HepG2 (cell line): ENCODE data around the gene BHLHE23. TPM values are rescaled to one million over a fixed set of nuclear protein-coding genes. Genes with fewer than 3 reads are reported as not detected.

Source experiments
- AHR ChIP-seq: IDR thresholded peaks from 2 replicates; pipeline ENCODE4 v1.6.1; 2018; ENCODE audit warnings: missing genetic modification reagents, missing compliant biosample characterization
- ATF1 ChIP-seq: IDR thresholded peaks from 2 replicates; pipeline ENCODE4 v1.6.1; 2016; ENCODE audit warnings: mild to moderate bottlenecking, control low read depth
- CBX2 ChIP-seq, 2 experiments: fragments of 200-600 bp in 1 of 2; sonication (generic); formaldehyde crosslinking in 1 of 2; IDR thresholded peaks; 2 replicates each; pipeline versions ENCODE4 v1.7.0 to v1.8.1; 2018 to 2022; ENCODE audit warnings: low read depth in 2 of 2, low read length in 1 of 2, mild to moderate bottlenecking in 1 of 2, missing genetic modification reagents in 1 of 2
- CHD4 ChIP-seq: fragments of 200-600 bp; sonication (generic); IDR thresholded peaks from 2 replicates; pipeline ENCODE4 v1.7.0; 2017; ENCODE audit warnings: mild to moderate bottlenecking, low read length, borderline replicate concordance
- ELF1 ChIP-seq: sonication (generic); formaldehyde crosslinking; IDR thresholded peaks from 2 replicates; pipeline ENCODE4 v1.4.0; 2020; ENCODE audit warnings: missing genetic modification reagents
- FOXJ3 ChIP-seq: sonication (generic); formaldehyde crosslinking; IDR thresholded peaks from 2 replicates; pipeline ENCODE4 v1.4.0; 2020; ENCODE audit warnings: missing genetic modification reagents, mild to moderate bottlenecking, borderline replicate concordance
- MAFF ChIP-seq: IDR thresholded peaks from 2 replicates; pipeline ENCODE4 v1.6.1; 2011; ENCODE audit warnings: low read depth, low read length, improper control_type of control experiment
- PAF1 ChIP-seq: IDR thresholded peaks from 2 replicates; pipeline ENCODE4 v1.6.1; 2016; ENCODE audit warnings: missing genetic modification reagents, missing compliant biosample characterization
- SCMH1 ChIP-seq: sonication (generic); formaldehyde crosslinking; IDR thresholded peaks from 2 replicates; pipeline ENCODE4 v1.9.0; 2021; ENCODE audit warnings: missing genetic modification reagents, mild to moderate bottlenecking, borderline replicate concordance
- SMYD3 ChIP-seq: sonication (generic); formaldehyde crosslinking; IDR thresholded peaks from 2 replicates; pipeline ENCODE4 v1.8.1; 2023; ENCODE audit warnings: mild to moderate bottlenecking, missing genetic modification reagents
- SP140L ChIP-seq: sonication (generic); formaldehyde crosslinking; IDR thresholded peaks from 2 replicates; pipeline ENCODE4 v1.4.0; 2020; ENCODE audit warnings: missing genetic modification reagents, borderline replicate concordance
- YEATS2 ChIP-seq: sonication (generic); formaldehyde crosslinking; IDR thresholded peaks from 2 replicates; pipeline ENCODE4 v1.4.0; 2020; ENCODE audit warnings: missing genetic modification reagents, borderline replicate concordance
- ZC3H4 ChIP-seq: sonication (generic); formaldehyde crosslinking; IDR thresholded peaks from 2 replicates; pipeline ENCODE4 v1.4.0; 2020; ENCODE audit warnings: missing genetic modification reagents, borderline replicate concordance
- ZNF720 ChIP-seq: sonication (generic); formaldehyde crosslinking; IDR thresholded peaks from 2 replicates; pipeline ENCODE4 v1.4.0; 2020; ENCODE audit warnings: missing genetic modification reagents
- ZNF784 ChIP-seq: sonication (generic); formaldehyde crosslinking; IDR thresholded peaks from 2 replicates; pipeline ENCODE4 v1.5.1; 2020; ENCODE audit warnings: missing genetic modification reagents, mild to moderate bottlenecking, borderline replicate concordance
- ZNF788 ChIP-seq: sonication (generic); formaldehyde crosslinking; IDR thresholded peaks from 2 replicates; pipeline ENCODE4 v1.5.0; 2020; ENCODE audit warnings: mild to moderate bottlenecking, missing genetic modification reagents, borderline replicate concordance
- ZNF790 ChIP-seq: sonication (generic); formaldehyde crosslinking; IDR thresholded peaks from 2 replicates; pipeline ENCODE4 v1.8.0; 2022; ENCODE audit warnings: missing genetic modification reagents, mild to moderate bottlenecking, borderline replicate concordance
- ZZZ3 ChIP-seq: sonication (generic); formaldehyde crosslinking; IDR thresholded peaks from 2 replicates; pipeline ENCODE4 v1.4.0; 2020; ENCODE audit warnings: missing genetic modification reagents, mild to moderate bottlenecking, borderline replicate concordance
- polyA plus RNA-seq, 8 experiments: library from polyadenylated mRNA; depleted of rRNA in 3 of 8; stranded (reverse) in 7 of 8; unstranded in 1 of 8; fragments of >200 nt; fragmentation: Illumina TruSeq in 4 of 8; extraction: Trizol in 4 of 8; gene quantifications; 2 replicates each; pipeline versions ENCODE4 v1.2.1 to v1.2.3, GENCODE V29; 2011 to 2016; ENCODE audit warnings: low read depth in 4 of 8, missing spikeins in 1 of 8, mixed read lengths in 1 of 8; ENCODE audit not compliant: insufficient read depth in 1 of 8
- total RNA-seq, 5 experiments: library from RNA; depleted of rRNA; stranded (reverse); fragments of >200 nt; fragmentation: Illumina TruSeq; extraction: Trizol; gene quantifications; 2 replicates each; pipeline ENCODE4 v1.2.3, GENCODE V29; 2016; ENCODE audit warnings: low read depth in 1 of 5
- TF ChIP-seq, protein P1 (sequence below): sonication (generic); formaldehyde crosslinking; IDR thresholded peaks from 2 replicates; pipeline ENCODE4 v1.8.1; 2023; ENCODE audit warnings: mild to moderate bottlenecking, inconsistent platforms, moderate library complexity, missing genetic modification reagents, borderline replicate concordance
- TF ChIP-seq, protein P2 (sequence below): sonication (generic); formaldehyde crosslinking; IDR thresholded peaks from 2 replicates; pipeline ENCODE4 v1.9.0; 2021; ENCODE audit warnings: missing genetic modification reagents, borderline replicate concordance
- TF ChIP-seq, protein P3 (sequence below): sonication (generic); formaldehyde crosslinking; IDR thresholded peaks from 2 replicates; pipeline ENCODE4 v1.8.0; 2022; ENCODE audit warnings: missing genetic modification reagents, mild to moderate bottlenecking, moderate library complexity, borderline replicate concordance

BHLHE23 gene
- total and polyA plus RNA-seq, 2 of the 13 experiments (the other 11 are each of a cell fraction or from before 2014, with no cell fraction given) = not detected

- TF ChIP-seq ELF1 (peak; percentile 42; the same call in 1 of the 2 replicates), ZNF784 (no peak), PAF1 (no peak), ZNF720 (CRISPR knock-in tag) (no peak), ZC3H4 (no peak), ZZZ3 (CRISPR knock-in tag) (no peak), ATF1 (no peak), ZNF790 (CRISPR knock-in tag) (no peak), SMYD3 (no peak), YEATS2 (CRISPR knock-in tag) (peak; percentile 49; the same call in 1 of the 2 replicates), AHR (CRISPR knock-in tag) (no peak), FOXJ3 (CRISPR knock-in tag) (no peak; the same call in 1 of the 2 replicates), MAFF (no peak), CHD4 (no peak), CBX2 (IDR thresholded peaks at IDR 0.05; ENCODE audit: low read depth, low read length) (no peak), CBX2 (CRISPR knock-in tag; IDR thresholded peaks at IDR 0.05; ENCODE audit: low read depth) (no peak), SCMH1 (no peak), SP140L (no peak), ZNF788 (CRISPR knock-in tag) (peak; percentile 67; the same call in 1 of the 2 replicates)
- TF ChIP-seq, protein P1, sequence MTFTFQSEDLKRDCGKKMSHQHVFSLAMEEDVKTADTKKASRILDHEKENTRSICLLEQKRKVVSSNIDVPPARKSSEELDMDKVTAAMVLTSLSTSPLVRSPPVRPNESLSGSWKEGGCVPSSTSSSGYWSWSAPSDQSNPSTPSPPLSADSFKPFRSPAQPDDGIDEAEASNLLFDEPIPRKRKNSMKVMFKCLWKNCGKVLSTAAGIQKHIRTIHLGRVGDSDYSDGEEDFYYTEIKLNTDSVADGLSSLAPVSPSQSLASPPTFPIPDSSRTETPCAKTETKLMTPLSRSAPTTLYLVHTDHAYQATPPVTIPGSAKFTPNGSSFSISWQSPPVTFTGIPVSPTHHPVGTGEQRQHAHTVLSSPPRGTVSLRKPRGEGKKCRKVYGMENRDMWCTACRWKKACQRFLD = no peak
- TF ChIP-seq, protein P2, sequence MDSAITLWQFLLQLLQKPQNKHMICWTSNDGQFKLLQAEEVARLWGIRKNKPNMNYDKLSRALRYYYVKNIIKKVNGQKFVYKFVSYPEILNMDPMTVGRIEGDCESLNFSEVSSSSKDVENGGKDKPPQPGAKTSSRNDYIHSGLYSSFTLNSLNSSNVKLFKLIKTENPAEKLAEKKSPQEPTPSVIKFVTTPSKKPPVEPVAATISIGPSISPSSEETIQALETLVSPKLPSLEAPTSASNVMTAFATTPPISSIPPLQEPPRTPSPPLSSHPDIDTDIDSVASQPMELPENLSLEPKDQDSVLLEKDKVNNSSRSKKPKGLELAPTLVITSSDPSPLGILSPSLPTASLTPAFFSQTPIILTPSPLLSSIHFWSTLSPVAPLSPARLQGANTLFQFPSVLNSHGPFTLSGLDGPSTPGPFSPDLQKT = no peak
- TF ChIP-seq, protein P3, sequence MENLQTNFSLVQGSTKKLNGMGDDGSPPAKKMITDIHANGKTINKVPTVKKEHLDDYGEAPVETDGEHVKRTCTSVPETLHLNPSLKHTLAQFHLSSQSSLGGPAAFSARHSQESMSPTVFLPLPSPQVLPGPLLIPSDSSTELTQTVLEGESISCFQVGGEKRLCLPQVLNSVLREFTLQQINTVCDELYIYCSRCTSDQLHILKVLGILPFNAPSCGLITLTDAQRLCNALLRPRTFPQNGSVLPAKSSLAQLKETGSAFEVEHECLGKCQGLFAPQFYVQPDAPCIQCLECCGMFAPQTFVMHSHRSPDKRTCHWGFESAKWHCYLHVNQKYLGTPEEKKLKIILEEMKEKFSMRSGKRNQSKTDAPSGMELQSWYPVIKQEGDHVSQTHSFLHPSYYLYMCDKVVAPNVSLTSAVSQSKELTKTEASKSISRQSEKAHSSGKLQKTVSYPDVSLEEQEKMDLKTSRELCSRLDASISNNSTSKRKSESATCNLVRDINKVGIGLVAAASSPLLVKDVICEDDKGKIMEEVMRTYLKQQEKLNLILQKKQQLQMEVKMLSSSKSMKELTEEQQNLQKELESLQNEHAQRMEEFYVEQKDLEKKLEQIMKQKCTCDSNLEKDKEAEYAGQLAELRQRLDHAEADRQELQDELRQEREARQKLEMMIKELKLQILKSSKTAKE = no peak
Measured at GRCh38 chr20:63009045-63009961, 2.5 kb upstream of the BHLHE23 start (continued).
